GM19395 (cell line): ENCODE results near the gene ZBTB21.
"Not testable (repeated sequence)": the region's sequence is repeated elsewhere in the genome, so short reads cannot be mapped to it uniquely, and the experiment has no call there.

Experiments used
- ATAC-seq: cut with Tn5 transposase; IDR thresholded peaks from one replicate; pipeline ENCODE4 v1.9.1; 2021; ENCODE audit warnings: mild to moderate bottlenecking, moderate library complexity; ENCODE audit not compliant: unreplicated experiment

The ZBTB21 gene

DNA sequence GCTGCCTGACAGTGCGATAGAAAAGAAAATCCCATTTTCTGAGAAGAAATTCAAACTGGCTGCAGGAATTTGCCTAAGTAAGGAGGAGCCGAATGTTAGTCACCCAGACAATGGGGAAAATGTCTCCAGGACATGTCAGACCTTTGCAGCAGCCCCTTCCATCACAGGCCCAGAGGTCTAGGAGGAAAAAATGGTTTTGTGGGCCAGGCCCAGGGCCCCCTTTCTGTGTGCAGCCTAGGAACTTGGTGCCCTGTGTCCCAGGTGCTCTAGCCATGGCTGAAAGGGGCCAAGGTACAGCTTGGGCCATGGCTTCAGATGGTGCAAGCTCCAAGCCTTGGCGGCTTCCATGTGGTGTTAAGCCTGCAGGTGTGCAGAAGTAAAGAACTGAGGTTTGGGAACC lies 14.6 kb downstream of the ZBTB21 start:
- ATAC-seq = no peak

DNA sequence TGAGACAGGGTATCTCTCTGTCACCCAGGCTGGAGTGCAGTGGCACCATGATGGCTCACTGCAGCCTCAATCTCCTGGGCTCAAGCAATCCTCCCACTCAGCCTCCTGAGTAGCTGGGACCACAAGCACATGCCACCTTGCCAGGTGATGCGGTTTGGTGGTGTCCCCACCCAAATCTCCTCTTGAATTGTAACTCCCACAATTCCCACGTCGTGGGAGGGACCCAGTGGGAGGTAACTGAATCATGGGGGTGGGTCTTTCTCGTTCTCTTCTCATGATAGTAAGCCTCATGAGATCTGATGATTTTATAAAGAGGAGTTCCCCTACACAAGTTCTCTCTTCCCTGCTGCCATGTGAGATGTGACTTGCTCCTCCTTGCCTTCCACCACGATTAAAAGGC lies 15.5 kb downstream of the ZBTB21 start:
- not testable (repeated sequence) for ATAC-seq

DNA sequence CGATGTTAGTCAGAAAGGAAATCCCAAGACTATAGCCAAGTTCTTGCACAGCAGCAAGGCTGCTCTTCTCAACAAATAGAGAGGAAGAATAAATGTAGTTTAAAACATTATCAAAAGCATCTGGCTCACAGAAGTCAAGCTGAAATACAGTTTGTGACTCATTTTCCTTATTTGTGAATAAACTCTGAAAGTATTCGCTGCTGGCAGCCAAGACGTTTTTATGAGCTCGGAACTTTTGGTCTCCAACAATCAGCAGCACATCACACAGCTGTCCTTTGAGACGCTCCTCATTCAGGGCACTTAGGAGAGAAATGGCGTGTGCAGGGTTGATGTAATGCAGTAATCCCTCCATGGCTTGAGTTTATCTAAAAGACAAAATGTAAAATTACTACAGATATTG lies 16.4 kb downstream of the ZBTB21 start:
- no peak for ATAC-seq

DNA sequence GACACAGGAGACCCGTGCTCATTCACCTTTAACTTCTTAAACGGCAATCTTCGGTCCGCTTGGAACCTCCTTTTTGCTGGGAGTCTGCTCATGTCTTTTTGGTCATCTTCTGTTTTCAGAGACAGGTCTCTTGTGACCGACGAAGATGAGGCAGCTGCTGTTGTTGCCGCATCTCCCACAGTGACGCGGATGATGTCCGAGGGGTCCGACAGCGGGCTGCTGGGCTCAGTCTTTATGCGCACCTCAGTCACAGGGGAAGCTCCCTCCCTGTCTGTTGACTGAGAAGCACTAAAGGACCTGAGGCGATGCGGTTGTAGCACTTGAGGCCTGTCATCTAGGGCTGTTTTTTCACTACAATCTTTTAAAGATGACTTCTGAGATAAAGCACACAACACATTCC lies 17.6 kb downstream of the ZBTB21 start:
- no peak for ATAC-seq

DNA sequence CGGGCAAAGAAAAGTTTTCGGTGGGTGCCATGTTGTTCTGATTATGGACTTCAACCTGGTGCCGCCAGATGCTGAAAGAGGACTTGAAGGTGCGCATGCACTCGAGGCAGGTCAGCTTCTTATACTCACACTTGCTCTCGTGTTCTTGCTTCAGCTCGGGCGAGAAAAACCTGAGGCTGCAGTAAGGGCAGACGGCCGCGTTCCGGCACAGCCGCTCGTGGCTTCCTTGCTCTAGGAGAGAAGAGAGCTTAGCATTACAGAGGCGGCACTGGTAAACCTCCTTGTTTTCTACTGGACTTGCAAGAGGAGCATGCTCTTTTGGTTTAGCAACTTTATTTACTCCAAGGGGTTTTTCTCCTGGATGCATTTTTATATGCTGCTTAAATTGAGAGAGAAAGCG lies 18.5 kb downstream of the ZBTB21 start:
- no peak for ATAC-seq

DNA sequence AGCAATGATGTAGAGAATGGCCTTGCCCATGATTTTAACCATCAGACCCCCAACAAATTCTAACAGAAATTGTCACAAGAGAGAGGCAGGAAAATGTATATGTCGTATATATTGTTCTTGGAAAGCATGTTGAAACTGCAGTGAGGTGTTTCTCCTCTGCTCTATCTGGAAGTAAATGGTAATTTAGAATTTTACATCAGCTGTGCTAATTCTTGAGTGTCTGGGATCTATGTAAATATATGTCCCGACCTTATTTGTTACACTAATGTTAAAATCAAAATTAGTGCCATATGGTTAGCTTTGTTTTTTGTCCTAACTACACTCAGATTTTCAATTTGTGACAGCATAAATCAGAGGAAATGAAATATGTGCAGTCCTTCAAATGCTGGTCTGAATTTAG lies 20.5 kb downstream of the ZBTB21 start:
- no peak for ATAC-seq

DNA sequence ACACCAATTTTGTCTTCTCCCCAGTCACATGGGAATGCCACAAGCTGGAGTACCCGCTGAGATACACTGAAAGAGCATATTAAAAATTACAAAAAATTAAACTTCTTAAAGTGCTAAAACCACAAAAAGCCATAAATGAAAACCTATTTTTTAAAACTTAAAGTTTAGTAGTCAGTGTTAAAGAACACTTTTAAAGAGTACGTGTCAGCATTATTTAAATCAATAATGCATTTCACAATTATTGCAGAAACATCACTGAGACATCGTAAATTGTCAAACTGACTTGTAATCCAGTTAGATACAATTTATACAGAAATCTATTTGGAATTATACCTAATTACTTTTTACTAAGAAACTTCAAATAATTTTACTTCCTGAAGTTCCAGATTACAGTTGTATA lies 22.9 kb downstream of the ZBTB21 start:
- no peak for ATAC-seq

DNA sequence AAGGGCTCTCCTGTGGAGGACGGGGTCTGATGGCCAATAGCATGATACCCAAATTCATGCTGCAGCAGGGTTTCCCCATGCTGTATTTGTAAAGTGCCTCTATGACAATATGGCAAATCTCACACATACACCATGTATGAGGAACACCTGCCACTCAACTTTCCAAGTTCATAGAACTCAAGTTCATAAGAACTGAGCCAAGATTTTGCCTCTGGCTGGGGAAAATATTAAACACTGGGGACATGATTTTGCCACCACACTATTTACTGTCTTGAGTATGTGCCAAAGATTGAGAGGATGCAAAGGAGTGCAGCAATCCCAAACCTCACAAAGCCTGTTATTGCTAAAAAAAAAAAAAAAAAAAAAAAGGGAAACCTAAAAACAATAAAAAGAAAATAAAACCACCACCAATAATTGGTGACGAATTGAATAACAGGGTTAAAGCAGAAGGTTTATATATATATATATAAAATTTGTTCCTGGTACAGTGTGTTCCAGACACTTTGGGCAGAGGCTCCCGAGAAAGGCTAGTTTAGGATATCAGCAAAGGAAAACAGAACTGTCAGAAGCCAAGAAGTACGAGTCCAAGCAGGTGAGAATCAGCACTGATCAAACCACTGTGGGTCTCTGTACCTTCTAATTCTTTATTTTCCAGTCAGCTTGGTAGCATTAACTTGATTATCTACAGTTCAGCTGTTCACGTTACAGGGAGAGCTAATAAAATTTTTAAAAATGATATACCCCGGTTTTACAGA lies 24.3 kb downstream of the ZBTB21 start:
- ATAC-seq = no peak

DNA sequence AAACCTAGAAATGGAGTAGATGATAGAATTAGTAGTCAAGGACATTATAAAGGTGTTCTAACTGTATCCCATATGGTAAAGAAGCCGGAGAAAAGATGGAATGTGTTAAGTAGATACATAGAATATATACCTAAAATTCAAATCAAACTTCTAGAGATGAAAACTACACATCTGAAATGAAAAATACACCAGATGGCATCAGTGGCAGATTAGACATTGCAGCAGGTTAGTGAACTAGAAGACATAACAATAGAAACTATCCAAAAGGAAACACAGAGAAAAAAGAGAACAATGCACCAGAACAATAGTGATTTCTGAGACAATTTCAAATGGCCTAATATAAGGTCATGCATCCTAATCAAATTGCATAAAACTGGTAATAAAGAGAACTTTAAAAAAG lies 26.9 kb downstream of the ZBTB21 start:
- no peak for ATAC-seq

DNA sequence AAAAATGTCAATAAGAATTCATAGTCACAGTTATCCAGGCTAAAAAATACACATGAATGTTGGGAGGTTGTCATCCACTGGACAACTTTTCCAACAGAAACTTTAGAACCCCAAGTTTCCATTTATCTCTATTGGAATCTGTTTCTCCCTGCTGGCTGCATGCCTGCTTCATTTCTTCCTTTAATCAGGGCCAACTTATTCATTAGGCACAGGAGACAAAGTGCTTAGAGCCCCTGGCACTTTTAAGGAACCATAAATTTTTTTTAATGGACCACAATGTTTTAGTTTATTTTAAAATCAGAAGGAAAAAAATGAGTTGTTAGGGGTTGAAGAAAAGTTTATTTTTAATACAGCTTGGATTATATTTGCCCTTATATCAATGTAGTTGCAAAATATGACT lies 29.6 kb downstream of the ZBTB21 start:
- ATAC-seq = no peak

DNA sequence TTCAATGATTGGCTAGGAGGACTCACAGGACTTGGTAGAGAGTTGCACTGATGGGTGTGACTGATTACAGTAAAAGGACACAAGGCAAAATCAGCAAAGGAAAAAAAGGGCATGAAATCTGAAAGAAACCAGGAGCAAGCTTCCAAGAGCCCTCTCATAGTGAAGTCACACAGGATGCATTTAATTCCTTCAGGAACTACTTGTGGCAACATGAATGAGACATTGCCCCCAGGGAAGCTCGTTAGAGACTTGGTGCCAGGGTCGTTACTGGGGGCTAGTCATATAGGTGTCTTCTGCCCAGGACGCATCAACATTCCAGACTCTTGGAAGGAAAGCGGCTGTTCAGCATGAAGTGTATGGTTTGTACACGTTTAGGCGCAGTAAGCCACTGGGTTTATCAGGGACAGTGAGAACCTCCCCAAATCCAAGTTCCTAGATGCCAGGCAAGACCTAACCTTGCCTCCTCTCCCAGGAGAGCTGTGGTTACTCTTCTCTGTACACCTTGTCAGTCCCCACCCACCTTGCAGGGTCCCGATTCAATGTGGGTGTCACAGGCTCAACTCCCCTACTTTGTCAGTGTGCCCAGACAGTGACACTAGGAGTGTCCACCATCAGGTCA lies 30.3 kb downstream of the ZBTB21 start:
- ATAC-seq = no peak

DNA sequence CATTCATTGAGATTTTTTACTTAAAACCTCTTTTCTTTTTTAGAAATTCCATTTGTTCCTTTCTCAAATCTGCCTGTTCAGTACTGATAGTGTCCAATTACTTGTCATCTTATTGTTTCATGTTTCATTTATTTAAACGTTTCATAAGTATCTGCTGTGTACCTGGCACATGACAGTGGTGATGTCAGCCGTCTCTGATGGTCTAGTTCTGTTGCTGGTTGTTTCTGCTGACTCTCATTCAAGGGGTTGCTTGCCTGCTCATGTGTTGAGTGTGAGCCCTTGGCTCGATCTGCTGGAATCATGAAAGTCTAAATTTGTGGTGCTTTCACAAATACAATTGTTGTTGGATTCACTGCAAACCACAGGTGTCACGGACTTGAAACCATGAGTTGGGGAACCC lies 30.8 kb downstream of the ZBTB21 start:
- ATAC-seq = no peak

DNA sequence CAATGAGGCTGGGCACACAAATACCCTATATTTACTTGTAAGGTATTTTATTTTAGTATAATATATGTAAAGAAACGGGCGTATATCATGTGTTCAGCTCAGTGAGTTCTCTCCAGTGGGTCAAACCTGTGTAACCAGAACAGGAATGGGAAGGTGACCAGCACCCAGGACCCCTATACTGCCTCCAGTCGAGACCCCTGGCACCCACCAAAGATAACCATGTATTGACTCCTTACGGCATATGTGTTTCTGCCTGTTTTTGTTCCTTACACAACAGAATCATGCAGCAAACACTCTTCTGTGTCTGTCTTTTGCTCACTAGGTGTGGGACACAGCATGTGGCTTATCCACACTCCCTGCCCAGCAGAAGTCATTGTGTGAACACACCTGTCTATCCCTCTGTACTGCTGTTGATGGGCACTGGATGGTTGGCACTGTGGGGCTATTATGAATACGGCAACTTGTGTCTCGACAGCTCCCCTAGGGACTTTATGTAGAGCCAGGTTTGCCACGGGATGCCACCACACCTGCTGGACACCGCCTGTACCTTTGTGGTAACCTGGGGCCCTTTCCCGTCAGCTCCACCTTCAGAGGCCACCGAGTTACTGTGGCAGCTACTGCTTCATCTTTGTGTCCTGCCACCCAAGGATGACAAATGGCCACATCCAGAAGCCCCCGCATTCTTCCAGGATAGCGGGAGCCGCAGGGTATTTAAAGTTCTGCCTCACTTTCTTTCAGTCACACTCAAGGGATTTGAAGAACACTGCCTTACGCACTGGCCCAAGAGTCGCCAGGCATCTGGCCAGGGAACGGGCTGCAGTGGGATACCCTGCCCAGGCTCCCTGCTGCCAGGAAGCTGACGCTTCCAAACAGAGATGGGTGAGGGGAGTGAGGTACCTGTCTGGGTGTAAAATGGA lies 32.9 kb downstream of the ZBTB21 start:
- no peak for ATAC-seq

DNA sequence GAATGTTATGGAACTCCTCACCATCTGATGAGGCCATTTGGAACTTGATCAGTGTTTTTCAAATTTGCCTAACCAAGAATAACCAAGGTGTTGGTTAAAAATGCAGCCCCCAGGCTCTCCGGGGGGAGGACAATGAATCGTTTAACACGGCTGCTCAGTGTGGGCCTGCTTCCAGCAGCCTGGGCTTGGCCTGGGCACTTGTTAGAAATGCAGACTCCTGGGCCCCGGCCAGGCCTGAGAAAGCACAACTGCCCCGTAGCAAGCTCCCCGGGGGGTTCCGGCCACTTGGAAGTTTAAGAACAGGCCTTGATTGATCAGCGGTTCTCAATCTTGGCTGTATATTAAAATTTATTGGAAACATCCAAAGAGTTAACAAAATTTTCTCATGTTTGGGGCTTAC lies 33.5 kb downstream of the ZBTB21 start:
- no peak for ATAC-seq

DNA sequence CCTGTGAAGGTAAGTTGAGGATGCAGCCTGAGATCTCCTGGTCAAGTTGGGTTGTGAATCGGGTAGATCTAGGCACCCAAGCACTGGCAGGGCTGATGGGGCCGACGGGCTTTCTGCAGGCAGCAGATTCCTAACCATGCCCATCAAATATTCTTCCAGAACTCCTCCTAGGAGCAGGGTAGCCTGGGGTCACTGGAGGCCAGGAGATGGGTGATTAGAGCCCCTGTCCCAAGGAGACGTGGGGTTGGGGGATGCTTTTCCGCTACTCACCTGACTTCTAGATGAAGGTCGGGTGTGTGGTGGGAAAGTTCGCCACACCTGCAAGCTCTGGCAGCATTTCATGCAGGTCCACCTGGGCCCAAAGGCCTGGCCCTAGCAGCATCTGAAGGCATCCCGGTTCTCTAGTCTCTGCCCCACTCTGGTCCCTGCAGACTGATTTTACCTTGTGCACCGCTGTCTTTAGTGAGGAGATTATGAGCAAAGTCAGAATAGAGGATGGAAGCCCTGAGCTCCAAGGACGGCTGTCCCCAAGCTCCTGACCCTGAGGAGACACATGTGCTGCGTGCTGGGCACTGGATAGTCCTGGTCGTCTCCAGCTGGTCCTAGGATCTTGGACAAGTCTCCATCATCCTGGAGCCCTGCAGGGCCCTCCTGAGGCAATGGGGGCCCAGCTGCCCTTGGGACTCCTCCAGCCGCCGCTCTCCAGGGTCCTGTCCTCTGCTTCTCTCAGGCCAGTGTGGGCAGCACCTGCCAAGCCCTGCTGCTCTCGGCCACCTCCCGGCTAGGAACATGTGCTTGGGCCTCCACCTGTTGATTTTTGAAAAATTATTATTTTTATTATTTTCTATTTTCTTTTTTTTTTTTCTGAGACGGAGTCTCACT lies 34.5 kb downstream of the ZBTB21 start:
- no peak for ATAC-seq

DNA sequence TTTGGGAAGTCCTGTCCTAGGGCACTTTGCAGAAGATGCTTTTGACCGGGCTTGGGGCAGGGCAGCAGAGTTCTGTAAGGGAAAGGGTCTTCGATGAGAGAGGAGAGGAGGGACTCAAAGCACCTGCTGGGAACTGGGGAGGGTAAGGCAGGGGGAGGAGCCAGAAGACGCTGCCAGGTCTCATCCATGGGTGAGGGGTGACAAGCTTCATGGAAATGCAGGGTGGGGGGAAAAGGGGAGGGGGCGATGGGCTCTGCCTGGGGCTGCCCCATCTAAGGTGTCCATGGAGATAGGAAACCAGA lies 35.5 kb downstream of the ZBTB21 start:
- no peak for ATAC-seq

DNA sequence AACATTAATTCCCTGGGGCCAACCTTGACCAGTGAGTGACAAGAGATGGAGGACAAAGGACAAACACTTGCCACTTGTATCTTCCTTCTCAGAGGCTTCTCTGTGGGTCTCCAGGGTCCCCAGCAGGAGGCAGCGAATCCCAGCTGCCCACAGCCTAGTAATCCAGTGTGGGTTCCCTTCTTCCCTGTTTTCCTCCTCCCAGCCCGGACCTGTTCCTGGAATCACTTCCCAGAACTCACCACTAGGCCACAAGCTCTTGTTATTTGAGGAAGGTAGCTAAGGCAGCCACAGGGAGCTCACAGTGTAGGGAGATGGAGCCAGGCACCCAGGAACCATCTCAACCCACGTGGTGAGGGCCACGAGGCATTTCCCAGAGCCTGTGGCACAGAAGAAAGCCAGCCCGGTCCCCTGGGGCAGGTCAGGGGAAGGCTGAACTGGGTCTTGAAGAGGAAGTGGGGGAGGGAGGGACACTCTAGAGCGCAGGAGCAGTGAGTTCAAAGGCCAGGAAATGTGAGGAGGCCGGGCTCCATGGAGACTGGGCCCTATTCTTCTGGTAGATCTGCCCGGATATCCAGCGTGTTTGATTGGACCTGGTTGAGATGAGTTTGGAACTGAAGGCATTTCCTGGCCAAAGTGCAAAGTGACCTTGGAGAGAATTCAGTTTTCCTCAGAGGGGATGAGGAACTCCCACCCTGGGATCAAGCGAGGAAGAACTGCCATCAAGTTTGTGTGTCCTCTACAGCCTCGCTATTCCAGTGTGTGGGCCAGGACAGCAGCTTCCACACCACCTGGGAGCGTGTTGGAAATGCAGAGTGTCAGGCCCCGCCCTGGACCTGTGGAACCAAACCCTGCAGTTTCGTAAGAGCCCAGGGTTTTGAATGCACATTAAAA lies 36.1 kb downstream of the ZBTB21 start:
- no peak for ATAC-seq

DNA sequence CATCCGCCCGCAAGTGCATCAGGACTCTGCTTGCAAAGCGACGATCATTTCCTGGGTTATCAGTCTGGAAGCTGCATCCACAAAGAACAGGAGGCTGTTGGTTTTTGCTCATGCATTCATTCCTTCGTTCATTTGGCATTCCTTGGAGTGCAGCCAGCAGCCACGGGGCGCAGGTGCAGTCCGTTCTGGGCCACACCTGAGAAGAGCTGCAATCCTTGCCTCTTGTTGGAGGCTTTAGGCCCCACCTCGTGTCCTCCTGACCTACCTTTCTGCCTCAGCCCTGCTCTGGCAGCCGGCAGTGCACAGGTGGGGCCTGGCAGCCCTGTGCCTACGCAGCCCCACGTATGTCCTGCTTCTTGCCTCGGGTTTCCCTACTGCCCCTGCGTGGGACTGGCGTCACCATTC lies 36.7 kb downstream of the ZBTB21 start:
- no peak for ATAC-seq

DNA sequence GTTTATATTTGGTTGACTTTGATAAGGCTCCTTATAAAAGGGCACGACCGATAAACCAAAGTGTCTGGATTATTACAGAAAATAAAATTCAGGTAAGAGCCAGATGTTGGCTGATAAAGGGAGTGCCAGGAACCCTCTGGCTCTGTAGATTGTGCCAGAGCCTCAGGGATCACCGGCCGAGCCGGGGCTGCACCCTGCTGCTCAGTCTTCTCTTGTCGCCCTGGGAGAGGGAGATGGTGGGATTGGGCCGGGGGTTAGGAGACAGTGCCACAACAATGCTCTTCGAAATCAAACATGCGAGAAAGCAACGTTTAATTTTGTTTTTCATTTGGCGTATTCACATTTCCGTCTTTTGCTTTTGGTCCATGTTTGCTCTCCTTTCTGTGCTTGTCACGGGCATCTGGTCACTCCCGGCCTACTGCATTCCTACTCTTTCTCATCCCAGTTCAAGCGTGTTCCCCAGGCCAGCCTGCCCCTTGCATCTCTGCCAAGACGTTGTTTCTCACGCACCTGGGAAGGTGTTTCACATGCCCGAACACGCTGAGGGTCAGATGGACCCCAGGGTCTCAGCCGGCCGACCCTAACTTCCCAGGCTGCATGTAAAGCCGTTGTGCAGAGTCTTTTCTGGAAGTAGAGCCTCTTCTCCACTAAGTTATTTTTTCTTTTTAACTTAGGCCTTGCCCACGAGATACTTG lies 37.5 kb downstream of the ZBTB21 start:
- no peak for ATAC-seq
